Measurements from ENCODE around the gene TSHZ2. TPM values are rescaled to one million over a fixed set of nuclear protein-coding genes. Genes with fewer than 3 reads are reported as not detected.
"Not testable (repeated sequence)": the region's sequence is repeated elsewhere in the genome, so short reads cannot be mapped to it uniquely, and the experiment has no call there.

Gene TSHZ2
- total and polyA plus RNA-seq, 7 donors: 1.2 to 32.7 (median 14.0) TPM

GRCh38 chr20:53365076-53365475 lies 392.9 kb downstream of the TSHZ2 start:
- WGBS, 2 donors: 73% methylated on average over 1 of the region's 1 CpG
- Histone ChIP-seq H3K27me3 (no peaks in the 10 kb centered on the region), H3K27ac (no peak overlapping the region), H3K4me3 (no peak overlapping the region), H3K9me3 (no peaks in the 10 kb centered on the region), H3K36me3 (no peaks in the 10 kb centered on the region), H3K4me1 (no peaks in the 10 kb centered on the region)
- DNase-seq: no peak
- TF ChIP-seq POLR2A (IDR thresholded peaks at IDR 0.05) (no peak), POLR2AphosphoS5 (IDR thresholded peaks at IDR 0.05) (no peak), EP300 (IDR thresholded peaks at IDR 0.05) (no peak), CTCF (IDR thresholded peaks at IDR 0.05) (no peak)
- intact Hi-C loops (cut with DNase I): no loop called here

- H3K4me1 ChIP-seq: no peaks in the 10 kb centered on the region
- no peaks in the 10 kb centered on the region for H3K27me3 ChIP-seq
- no peak overlapping the region for H3K27ac ChIP-seq
- no peak overlapping the region for H3K4me3 ChIP-seq
- H3K9me3 ChIP-seq: no peaks in the 10 kb centered on the region
- no peaks in the 10 kb centered on the region for H3K36me3 ChIP-seq
- intact Hi-C loops (cut with DNase I): no loop called here
- DNase-seq: no peak
- 62 to 91% methylated on average over 2 of the region's 2 CpGs for WGBS, 2 donors
- TF ChIP-seq EP300 (IDR thresholded peaks at IDR 0.05): no peak
- no peak for TF ChIP-seq CTCF (IDR thresholded peaks at IDR 0.05)
- no peak for TF ChIP-seq POLR2A (IDR thresholded peaks at IDR 0.05)
- TF ChIP-seq POLR2AphosphoS5 (IDR thresholded peaks at IDR 0.05): no peak
Measured at GRCh38 chr20:53365539-53366075, 393.4 kb downstream of the TSHZ2 start.

GRCh38 chr20:53366928-53367327 lies 394.8 kb downstream of the TSHZ2 start:
- H3K4me1 ChIP-seq; H3K27ac ChIP-seq; H3K36me3 ChIP-seq; H3K9me3 ChIP-seq; H3K27me3 ChIP-seq; DNase-seq; intact Hi-C loops (cut with DNase I); H3K4me3 ChIP-seq: not testable (repeated sequence)
- WGBS, 2 donors: 83 to 90% methylated on average over 8 of the region's 8 CpGs

GRCh38 chr20:53369871-53370270 lies 397.7 kb downstream of the TSHZ2 start:
- no peak for TF ChIP-seq EP300 (IDR thresholded peaks at IDR 0.05)
- TF ChIP-seq CTCF (IDR thresholded peaks at IDR 0.05): no peak
- no peak for TF ChIP-seq POLR2A (IDR thresholded peaks at IDR 0.05)
- TF ChIP-seq POLR2AphosphoS5 (IDR thresholded peaks at IDR 0.05): no peak
- Histone ChIP-seq H3K27me3 (no peaks in the 10 kb centered on the region), H3K4me3 (no peak overlapping the region), H3K4me1 (no peaks in the 10 kb centered on the region), H3K9me3 (no peaks in the 10 kb centered on the region), H3K36me3 (no peaks in the 10 kb centered on the region), H3K27ac (no peak overlapping the region)
- 92 to 93% methylated on average over 7 of the region's 7 CpGs for WGBS, 2 donors
- DNase-seq: no peak
- intact Hi-C loops (cut with DNase I): no loop called here

GRCh38 chr20:53370345-53370961 lies 398.3 kb downstream of the TSHZ2 start:
- Histone ChIP-seq H3K4me3 (no peak overlapping the region), H3K27me3 (no peaks in the 10 kb centered on the region), H3K27ac (no peak overlapping the region), H3K9me3 (no peaks in the 10 kb centered on the region), H3K4me1 (no peaks in the 10 kb centered on the region), H3K36me3 (no peaks in the 10 kb centered on the region)
- TF ChIP-seq CTCF (IDR thresholded peaks at IDR 0.05) (no peak), POLR2A (IDR thresholded peaks at IDR 0.05) (no peak), POLR2AphosphoS5 (IDR thresholded peaks at IDR 0.05) (no peak), EP300 (IDR thresholded peaks at IDR 0.05) (no peak)
- DNase-seq: no peak
- 58 to 67% methylated on average over 13 of the region's 13 CpGs for WGBS, 2 donors
- intact Hi-C loops (cut with DNase I): no loop called here
